ENCODE data around the gene PABPN1. TPM values are rescaled to one million over a fixed set of nuclear protein-coding genes. Genes with fewer than 3 reads are reported as not detected.

Gene PABPN1
- total RNA-seq, 2 donors from 2014 or later = 44.8 to 54.9 TPM

- peak; percentile 61 for DNase-seq (ENCODE audit: low spot score)
- peak; percentile 72 for ATAC-seq (ENCODE audit: insufficient number of reproducible peaks, low FRiP score, low read depth)
- Histone ChIP-seq H3K9me3 (no peaks in the 10 kb centered on the region), H3K4me1 (ENCODE audit: control insufficient read depth in 1 of 2, low read depth in 2 of 2) (peaks cover 3 to 9% of the 10 kb centered on the region in 2 donors), H3K4me3 (peak within 1 kb of the TSS; percentile 92), H3K36me3 (no peaks in the 10 kb centered on the region), H3K27ac (peak within 1 kb of the TSS in 1 of 2 donors; percentile 18), H3K27me3 (replicated peaks; ENCODE audit: insufficient read depth) (no peaks in the 10 kb centered on the region)
- TF ChIP-seq CTCF (IDR thresholded peaks at IDR 0.05) = no peak
These were observed 31.5 kb downstream of the PABPN1 start, which contains the start of gene SLC22A17 for GRCh38 chr14:23352506-23353432. SLC22A17 (minus strand) TSS chr14:23352887.

GRCh38 chr14:23353433-23353780, 32.1 kb downstream of the PABPN1 start:
- no peak overlapping the region for H3K4me3 ChIP-seq
- ATAC-seq (ENCODE audit: insufficient number of reproducible peaks, low FRiP score, low read depth) (no peak), DNase-seq (ENCODE audit: low spot score) (no peak)
- TF ChIP-seq CTCF (IDR thresholded peaks at IDR 0.05) = no peak
- H3K9me3 ChIP-seq = no peaks in the 10 kb centered on the region
- no peaks in the 10 kb centered on the region for H3K36me3 ChIP-seq
- H3K27me3 ChIP-seq (replicated peaks; ENCODE audit: insufficient read depth) = no peaks in the 10 kb centered on the region
- peak overlapping the region in 1 of 2 donors; percentile 18 for H3K27ac ChIP-seq
- H3K4me1 ChIP-seq (ENCODE audit: control insufficient read depth in 1 of 2, low read depth in 2 of 2) = peaks cover 3 to 9% of the 10 kb centered on the region in 2 donors

- Histone ChIP-seq H3K27me3 (replicated peaks; ENCODE audit: insufficient read depth) (no peaks in the 10 kb centered on the region), H3K27ac (no peak overlapping the region), H3K36me3 (peaks cover 6% of the 10 kb centered on the region), H3K9me3 (no peaks in the 10 kb centered on the region), H3K4me3 (no peak overlapping the region), H3K4me1 (ENCODE audit: control insufficient read depth in 1 of 2, low read depth in 2 of 2) (peaks cover 3 to 9% of the 10 kb centered on the region in 2 donors)
- DNase-seq (ENCODE audit: low spot score) (no peak), ATAC-seq (ENCODE audit: insufficient number of reproducible peaks, low FRiP score, low read depth) (no peak)
- no peak for TF ChIP-seq CTCF (IDR thresholded peaks at IDR 0.05)
These were observed 33.7 kb downstream of the PABPN1 start for GRCh38 chr14:23354990-23355389.

- H3K27me3 ChIP-seq (replicated peaks; ENCODE audit: insufficient read depth) = no peaks in the 10 kb centered on the region
- no peaks in the 10 kb centered on the region for H3K9me3 ChIP-seq
- no peak overlapping the region for H3K27ac ChIP-seq
- peaks cover 3 to 9% of the 10 kb centered on the region in 2 donors for H3K4me1 ChIP-seq (ENCODE audit: control insufficient read depth in 1 of 2, low read depth in 2 of 2)
- H3K4me3 ChIP-seq = no peak overlapping the region
- DNase-seq (ENCODE audit: low spot score) (no peak), ATAC-seq (ENCODE audit: insufficient number of reproducible peaks, low FRiP score, low read depth) (no peak)
- no peak for TF ChIP-seq CTCF (IDR thresholded peaks at IDR 0.05)
- peaks cover 6% of the 10 kb centered on the region for H3K36me3 ChIP-seq
These were observed 34.7 kb downstream of the PABPN1 start for GRCh38 chr14:23355871-23356435.

- ATAC-seq (ENCODE audit: insufficient number of reproducible peaks, low FRiP score, low read depth) (no peak), DNase-seq (ENCODE audit: low spot score) (no peak)
- Histone ChIP-seq H3K27me3 (replicated peaks; ENCODE audit: insufficient read depth) (no peaks in the 10 kb centered on the region), H3K4me3 (no peak overlapping the region), H3K36me3 (peaks cover 6% of the 10 kb centered on the region), H3K27ac (no peak overlapping the region), H3K4me1 (ENCODE audit: control insufficient read depth in 1 of 2, low read depth in 2 of 2) (peaks cover 2 to 9% of the 10 kb centered on the region in 2 donors), H3K9me3 (no peaks in the 10 kb centered on the region)
- no peak for TF ChIP-seq CTCF (IDR thresholded peaks at IDR 0.05)
These were observed 35.4 kb downstream of the PABPN1 start for GRCh38 chr14:23356662-23357061.
